NOMO-1 treated with DMSO at 0.1 percent for 48 hours (cell line): Measurements from ENCODE around the gene MAP7D2.
A peak's percentile ranks its signal among the peaks of the same experiment; 100 is the strongest.
"Not testable (repeated sequence)": the region's sequence is repeated elsewhere in the genome, so short reads cannot be mapped to it uniquely, and the experiment has no call there.

Experiments used
- DNase-seq: peaks from one replicate; lab custom pipeline; 2025; ENCODE audit not compliant: unreplicated experiment; lab: John Stamatoyannopoulos, UW

Gene MAP7D2

DNA sequence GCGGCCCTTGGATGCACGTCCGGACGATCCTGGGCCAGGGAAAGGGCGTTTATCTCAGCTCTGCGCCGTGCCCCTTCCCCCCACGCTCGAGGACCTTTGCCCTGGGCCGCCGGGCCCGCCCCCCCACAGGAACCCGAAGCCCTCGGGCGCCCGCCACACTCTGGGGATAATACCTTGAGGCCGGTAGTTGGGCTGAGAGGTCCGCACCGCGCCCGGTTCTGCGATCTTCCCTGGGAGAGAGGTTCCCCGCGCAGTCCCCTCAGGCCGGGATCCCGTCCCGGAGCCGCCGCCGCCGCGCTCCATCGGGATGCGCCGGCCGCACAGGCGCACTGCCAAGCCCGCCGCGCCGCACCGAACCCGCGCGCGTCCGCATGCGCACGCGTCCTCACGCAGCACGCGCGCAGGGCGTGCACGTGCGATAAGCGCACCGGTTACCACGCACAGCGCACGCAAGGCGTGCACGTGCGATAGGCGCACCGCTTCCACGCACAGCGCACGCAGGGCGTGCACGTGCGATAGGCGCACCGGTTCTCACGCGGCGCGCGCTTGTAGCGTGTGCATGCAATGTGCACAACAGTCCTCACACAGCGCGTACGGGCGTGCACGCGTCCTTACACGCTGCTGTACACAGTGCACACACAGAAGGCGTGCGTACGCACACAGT is at the start of gene MAP7D2:
Gene MAP7D2, minus strand, starts transcription at position 331 of the 664 bp plus-strand sequence. Its CDS starts 28 bp downstream, at position 303.
- DNase-seq, result no peak

DNA sequence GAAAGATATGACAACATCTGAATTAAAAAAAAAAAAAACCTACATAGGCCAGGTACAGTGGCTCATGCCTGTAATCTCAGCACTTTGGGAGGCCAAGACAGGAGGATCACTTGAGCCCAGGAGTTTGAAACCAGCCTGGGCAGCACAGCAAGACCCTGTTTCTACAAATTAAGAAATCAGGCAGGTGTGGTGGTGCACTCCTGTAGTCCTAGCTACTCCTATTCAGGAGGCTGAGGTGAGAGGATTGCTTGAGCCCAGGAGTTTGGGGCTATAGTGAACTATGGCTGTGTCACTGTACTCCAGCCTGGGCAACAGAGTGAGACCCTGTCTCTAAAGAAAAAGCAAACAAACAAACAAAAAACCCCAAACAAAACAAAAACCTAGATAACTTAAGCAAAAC is 45.8 kb upstream of the MAP7D2 start:
- DNase-seq, result not testable (repeated sequence)

DNA sequence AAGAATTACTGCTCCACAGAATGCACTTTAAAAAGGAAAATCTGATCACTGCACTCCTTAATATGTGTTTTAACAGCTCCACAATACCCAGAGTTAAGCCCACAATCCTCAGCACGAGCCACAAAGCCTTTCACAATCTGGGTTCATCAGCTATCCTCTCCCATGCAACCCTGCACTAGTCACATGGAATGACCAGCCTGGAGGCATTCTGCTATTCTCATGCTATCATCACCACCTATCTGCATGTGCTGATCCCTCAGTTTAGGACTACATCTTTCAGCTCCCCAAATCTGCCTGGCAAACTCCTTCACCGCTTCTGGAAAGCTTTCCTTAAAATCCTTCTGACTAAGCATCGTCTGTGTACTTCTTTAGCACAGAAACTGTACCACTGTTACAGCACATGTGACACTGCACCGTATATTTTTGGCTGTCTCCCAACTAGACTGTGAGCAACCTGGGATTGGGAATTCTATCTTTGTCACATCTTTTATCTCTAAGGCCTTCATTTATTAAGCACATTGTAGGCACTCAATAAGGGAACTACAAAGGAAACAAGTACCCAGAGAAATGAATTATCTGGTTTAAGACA is 43.2 kb upstream of the MAP7D2 start:
- no peak for DNase-seq

DNA sequence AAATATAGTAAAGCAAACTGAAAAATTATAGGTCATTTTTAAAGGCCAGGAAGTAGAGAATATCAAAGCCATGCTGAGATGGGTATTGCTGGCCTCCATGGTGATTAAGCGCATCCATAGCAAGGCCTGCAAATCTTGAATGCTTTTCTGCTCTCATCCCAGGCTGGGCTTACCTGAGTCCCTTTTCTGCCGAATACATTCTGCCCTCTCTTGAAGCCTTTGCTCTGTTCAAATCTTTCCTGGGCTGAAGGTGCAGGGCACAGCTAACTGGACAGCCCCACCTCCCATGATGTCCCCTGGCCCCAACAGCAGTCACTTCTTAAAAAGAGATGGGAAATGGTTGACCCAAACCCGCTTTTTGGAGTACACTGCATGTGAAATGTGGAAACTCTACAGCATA is 35.0 kb upstream of the MAP7D2 start:
- no peak for DNase-seq

GRCh38 chrX:20149326-20149725 is 32.6 kb upstream of the MAP7D2 start:
- DNase-seq, result no peak

GRCh38 chrX:20147561-20147960 is 30.9 kb upstream of the MAP7D2 start:
- DNase-seq, result peak; percentile 15

GRCh38 chrX:20144491-20144890 is 27.8 kb upstream of the MAP7D2 start:
- peak; percentile 32 for DNase-seq

DNA sequence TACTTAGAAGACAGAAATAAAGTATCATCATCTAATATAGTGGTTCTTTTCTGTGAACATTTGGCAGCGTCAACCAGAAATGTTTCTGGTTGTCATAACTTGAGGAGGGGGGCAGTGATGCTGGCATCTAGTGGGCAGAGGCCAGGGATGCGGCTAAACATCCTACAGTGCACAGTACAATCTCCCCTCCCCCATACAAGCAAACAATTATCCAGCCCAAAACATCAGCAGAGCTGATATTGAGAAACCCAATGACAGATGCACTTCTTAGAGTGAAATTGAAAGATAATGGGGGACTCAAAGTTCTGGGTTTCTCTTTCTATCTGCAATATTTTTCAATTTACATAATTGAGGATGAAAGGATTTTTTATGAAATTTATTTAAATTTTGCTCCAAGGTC is 26.9 kb upstream of the MAP7D2 start:
- no peak for DNase-seq

DNA sequence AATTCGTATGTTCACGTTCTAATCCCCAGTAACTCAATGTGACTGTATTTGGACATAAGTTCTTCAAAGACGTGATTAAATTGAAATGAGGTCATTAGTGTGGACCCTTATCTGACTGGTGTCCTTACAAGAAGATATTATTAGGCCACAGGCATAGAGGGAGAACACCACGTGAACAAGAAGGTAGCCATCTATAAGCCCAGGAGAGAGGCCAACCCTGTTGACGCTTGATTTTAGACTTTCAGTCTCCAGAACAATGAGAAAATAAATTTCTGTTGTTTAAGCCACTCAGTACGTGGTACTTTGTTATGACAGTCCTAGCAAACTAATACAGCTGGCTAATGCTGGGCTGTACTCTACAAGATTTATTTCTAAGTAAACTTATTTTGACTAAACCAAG is 26.4 kb upstream of the MAP7D2 start:
- no peak for DNase-seq

DNA sequence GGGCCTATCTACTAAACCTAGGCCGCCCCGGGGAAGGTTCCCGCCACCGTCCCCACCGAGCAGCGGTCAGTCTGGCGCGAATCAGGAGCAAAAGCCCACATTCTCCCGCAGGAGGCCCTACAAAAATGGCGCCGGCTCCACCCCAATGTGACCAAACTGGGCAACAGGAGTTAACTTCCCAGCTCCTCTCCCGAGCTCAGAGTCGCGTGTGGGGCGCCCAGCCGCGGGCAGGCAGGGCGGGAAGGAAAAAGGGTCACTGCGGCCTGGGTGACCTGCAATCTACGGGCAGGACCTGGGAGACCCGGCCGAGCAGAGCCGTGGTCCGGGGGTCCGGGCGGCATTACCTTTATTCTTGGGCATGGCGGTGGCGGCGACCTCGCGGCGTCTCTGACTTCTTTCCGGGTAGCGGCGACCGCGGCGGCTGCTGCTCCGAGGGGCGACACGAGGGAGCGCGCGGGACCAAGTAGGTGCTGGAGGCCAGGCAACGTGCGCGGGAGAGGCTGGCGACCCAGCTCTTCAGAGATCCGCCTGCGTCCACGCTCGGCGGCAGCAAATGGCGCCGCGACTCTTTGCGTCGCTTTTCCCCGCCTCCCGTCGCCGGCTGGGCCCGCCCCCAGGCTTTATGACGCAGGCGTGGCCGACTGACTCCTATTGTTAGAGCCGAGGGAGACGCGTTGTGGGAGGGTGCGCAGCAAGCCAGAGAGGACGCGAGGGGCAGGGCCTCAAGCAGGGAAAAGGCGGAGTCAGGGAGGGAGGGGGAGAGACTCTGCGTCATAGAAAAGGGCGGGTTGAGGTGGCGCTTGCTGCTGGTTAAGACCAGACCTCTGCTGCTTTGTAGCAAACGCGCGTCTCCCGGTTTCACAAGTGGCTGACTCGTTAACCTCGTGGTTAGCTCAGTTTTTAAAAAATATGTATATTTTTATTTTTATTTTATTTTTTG is 24.8 kb upstream of the MAP7D2 start, which contains the start of gene EIF1AX:
Gene EIF1AX, minus strand, starts transcription at position 558 of the 940 bp plus-strand sequence. Its CDS starts 198 bp downstream, at position 360.
- peak; percentile 99 for DNase-seq

GRCh38 chrX:20140420-20140819 is 23.7 kb upstream of the MAP7D2 start:
- peak; percentile 53 for DNase-seq

DNA sequence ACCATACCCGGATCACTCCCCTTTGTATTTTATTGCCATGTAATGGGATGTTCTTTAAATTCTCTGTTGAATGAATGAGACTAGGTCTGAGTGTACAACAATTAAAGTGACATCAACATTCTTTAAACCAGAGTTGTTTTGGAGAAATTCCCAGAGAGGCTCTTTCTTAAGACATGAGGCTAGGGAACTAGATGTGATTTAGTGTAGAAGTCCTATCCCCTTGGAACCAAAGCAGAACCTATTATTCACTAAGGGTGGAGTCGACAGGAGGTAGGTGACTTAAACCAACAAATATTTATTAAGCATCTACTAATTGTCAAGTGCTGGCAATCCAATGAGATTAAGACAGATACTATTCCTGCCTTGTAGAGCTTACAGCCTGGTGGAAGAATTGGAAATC is 23.3 kb upstream of the MAP7D2 start:
- DNase-seq, result no peak

- DNase-seq, result no peak
These were observed 19.2 kb upstream of the MAP7D2 start for GRCh38 chrX:20135944-20136343.

DNA sequence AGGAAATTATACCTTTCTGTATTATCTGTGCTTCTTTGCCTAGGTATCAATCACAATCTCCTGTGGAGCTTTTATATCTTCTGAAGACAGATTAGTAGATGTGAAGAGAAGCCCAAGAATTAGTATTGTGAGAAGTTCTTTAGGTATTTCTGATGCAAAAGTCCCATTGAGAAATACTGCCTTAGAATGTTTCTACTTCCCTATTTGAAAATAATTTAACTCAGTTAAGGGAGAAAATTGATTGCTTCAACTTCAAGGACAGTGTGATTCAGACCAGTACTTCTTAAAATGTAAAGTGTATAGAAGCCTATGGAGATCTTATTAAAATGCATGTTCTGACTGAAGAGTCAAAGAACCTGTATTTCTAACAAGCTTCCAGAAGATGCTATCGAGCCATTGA is 16.0 kb upstream of the MAP7D2 start:
- peak; percentile 92 for DNase-seq

- no peak for DNase-seq
These were observed 13.7 kb upstream of the MAP7D2 start for GRCh38 chrX:20130357-20130756.

- DNase-seq, result no peak
These were observed 12.8 kb upstream of the MAP7D2 start for GRCh38 chrX:20129547-20129946.

DNA sequence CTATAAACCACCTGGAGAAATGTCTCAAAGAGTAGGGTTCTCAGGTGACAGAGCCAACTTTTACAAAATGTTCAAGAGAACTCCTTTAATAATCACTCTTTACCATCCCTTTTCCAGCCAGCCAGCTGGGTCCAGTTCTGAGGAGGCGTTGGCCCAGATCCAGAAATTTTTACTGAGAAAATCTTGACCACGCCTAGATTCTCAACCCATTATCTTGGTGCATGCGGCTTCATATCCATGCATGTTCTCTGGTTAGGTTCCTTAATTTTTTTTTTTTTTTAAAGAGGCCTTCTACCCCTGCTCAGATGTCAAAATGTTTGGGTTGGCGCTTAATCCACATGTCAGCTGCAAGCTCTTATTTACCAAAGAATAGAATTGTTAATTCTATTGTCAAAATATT is 12.0 kb upstream of the MAP7D2 start:
- DNase-seq, result no peak

- not testable (repeated sequence) for DNase-seq
These were observed 10.7 kb upstream of the MAP7D2 start for GRCh38 chrX:20127440-20127839.

- DNase-seq, result not testable (repeated sequence)
These were observed 10.1 kb upstream of the MAP7D2 start for GRCh38 chrX:20126833-20127232.

- DNase-seq, result no peak
These were observed 8.3 kb upstream of the MAP7D2 start for GRCh38 chrX:20124964-20125363.

- DNase-seq, result no peak
These were observed 1.5 kb upstream of the MAP7D2 start for GRCh38 chrX:20118065-20118824.
